Urinary bladder (tissue), 4 donors: ENCODE data around the gene TCIRG1. TPM values are rescaled to one million over a fixed set of nuclear protein-coding genes. Genes with fewer than 3 reads are reported as not detected.

Experiments used
- DNase-seq: peaks from one replicate; pipeline ENCODE4 v3.0.0-alpha.2; 2015; ENCODE audit errors: extremely low spot score
- H3K27ac ChIP-seq: one replicate; pipeline ENCODE4 v1.5.1; 2013; ENCODE audit warnings: low read depth, mild to moderate bottlenecking, moderate library complexity
- H3K36me3 ChIP-seq: one replicate; pipeline ENCODE4 v1.6.1; 2013; ENCODE audit warnings: mild to moderate bottlenecking, moderate library complexity; ENCODE audit not compliant: insufficient read depth
- H3K4me1 ChIP-seq: one replicate; pipeline ENCODE4 v1.6.1; 2013; ENCODE audit warnings: mild to moderate bottlenecking, moderate library complexity; ENCODE audit not compliant: insufficient read depth
- H3K4me3 ChIP-seq: one replicate; pipeline ENCODE4 v1.5.1; 2013; ENCODE audit warnings: low read depth, low read length
- WGBS: extraction: QIAGEN DNeasy Blood & Tissue Kit; methylation state at CpG from one replicate; pipeline ENCODE4 v1.1.7; 2013; 5-methylcytosine and 5-hydroxymethylcytosine counted together
- polyA plus RNA-seq: library from polyadenylated mRNA; stranded (reverse); fragments of 200-250 nt; gene quantifications from one replicate; pipeline ENCODE4 v1.2.3, GENCODE V29; 2013
- total RNA-seq: library from RNA; depleted of rRNA; stranded (reverse); fragments of >200 nt; gene quantifications from one replicate; pipeline ENCODE4 v1.2.3, GENCODE V29; 2014
- donor health status: healthy with polysubstance abuse.
- donor health status: healthy.

TCIRG1 gene
- total and polyA plus RNA-seq, 2 donors, result 43.4 to 108 TPM

DNA sequence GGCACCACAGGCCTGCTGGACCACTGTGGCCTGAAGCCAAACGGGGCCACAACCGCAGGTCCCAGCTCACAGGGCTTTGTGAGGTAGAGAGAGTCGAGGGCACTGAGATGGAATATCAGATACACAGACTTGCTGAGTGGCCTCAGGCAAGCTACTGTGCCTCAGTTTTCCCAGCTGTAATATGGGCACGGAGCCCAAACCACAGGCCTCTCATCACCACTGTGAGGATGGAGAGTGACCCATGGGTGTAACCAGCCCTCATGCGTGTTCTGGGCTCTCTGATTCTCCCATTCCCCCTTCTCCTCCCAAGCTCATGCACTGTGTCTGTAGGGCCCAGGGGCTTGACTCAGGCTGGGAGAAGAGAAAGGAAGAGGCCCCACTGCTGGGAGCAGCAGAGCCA is 39.1 kb upstream of the TCIRG1 start:
- Histone ChIP-seq H3K27ac (no peak overlapping the region), H3K36me3 (no peaks in the 10 kb centered on the region), H3K4me3 (no peak overlapping the region), H3K4me1 (no peaks in the 10 kb centered on the region)
- WGBS, result 95% methylated on average over 5 of the region's 5 CpGs
- DNase-seq, result no peak

- DNase-seq, result no peak
- H3K27ac ChIP-seq, result no peak overlapping the region
- 72% methylated on average over 9 of the region's 9 CpGs for WGBS
These were observed 36.3 kb upstream of the TCIRG1 start for GRCh38 chr11:68002575-68002937.

DNA sequence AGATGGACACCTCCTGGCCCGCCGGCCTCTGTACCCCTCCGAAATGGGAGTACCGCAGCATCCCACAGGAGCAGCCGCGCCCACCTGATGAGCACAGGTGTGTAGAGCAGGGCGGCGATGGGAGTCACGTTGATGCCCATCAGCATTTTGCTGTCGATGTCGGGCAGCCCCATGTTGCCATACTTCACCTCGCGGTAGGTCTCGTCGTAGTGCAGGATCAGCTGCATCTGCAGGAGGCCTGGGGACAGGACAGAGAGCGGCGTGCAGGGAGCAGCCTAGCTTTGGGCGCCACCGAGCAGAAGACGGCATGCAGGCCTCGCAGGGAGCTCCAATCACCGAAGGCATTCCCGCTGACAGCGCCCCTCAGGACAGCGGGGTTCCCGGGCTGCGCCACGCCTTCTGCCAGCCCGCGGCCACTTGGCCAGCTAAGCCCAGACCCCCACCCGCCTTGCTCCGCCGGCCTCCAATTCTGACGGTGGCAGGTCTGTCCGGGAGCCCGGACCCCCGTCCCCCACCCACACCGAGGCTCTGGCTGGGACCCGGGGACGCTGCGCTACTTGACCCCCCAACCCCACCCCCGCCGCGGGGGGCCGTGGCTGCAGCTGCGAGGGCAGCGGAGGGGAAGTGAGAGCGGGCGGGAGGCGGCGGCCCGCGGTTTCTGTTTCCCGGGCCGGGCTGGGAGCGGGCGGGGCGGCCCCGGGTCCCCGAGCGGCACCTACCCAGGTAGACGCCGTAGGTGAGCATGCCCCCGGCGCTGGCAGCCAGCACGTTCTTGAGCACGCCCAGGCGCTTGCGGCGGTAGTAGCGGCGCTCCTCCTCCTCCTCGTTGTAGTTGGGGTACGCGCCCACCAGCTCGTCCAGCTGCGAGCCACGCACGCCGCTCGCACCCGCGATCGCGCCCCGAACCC is 35.6 kb upstream of the TCIRG1 start:
- peak overlapping the region; percentile 78 for H3K4me3 ChIP-seq
- WGBS, result 15% methylated on average over 83 of the region's 86 CpGs
- no peaks in the 10 kb centered on the region for H3K36me3 ChIP-seq
- no peaks in the 10 kb centered on the region for H3K4me1 ChIP-seq
- peak overlapping the region; percentile 51 for H3K27ac ChIP-seq
- DNase-seq, result no peak

More at GRCh38 chr11:68002575-68002937, 36.3 kb upstream of the TCIRG1 start:
- H3K4me3 ChIP-seq, result no peak overlapping the region
- no peaks in the 10 kb centered on the region for H3K4me1 ChIP-seq
- H3K36me3 ChIP-seq, result no peaks in the 10 kb centered on the region

GRCh38 chr11:68003846-68004550 is 34.8 kb upstream of the TCIRG1 start, which contains the start of gene UNC93B1:
TSS of gene UNC93B1 (minus strand) at chr11:68004097. CDS start at chr11:68004043, 54 bp downstream.
- 3% methylated on average over 64 of the region's 64 CpGs for WGBS
- Histone ChIP-seq H3K27ac (peak within 1 kb of the TSS; percentile 51), H3K36me3 (no peaks in the 10 kb centered on the region)

GRCh38 chr11:68004551-68005335 is 34.1 kb upstream of the TCIRG1 start:
- no peak overlapping the region for H3K27ac ChIP-seq

More at GRCh38 chr11:68003846-68004550, 34.8 kb upstream of the TCIRG1 start, which contains the start of gene UNC93B1:
- Histone ChIP-seq H3K4me1 (no peaks in the 10 kb centered on the region), H3K4me3 (peak within 1 kb of the TSS; percentile 78)
- DNase-seq, result no peak

DNA sequence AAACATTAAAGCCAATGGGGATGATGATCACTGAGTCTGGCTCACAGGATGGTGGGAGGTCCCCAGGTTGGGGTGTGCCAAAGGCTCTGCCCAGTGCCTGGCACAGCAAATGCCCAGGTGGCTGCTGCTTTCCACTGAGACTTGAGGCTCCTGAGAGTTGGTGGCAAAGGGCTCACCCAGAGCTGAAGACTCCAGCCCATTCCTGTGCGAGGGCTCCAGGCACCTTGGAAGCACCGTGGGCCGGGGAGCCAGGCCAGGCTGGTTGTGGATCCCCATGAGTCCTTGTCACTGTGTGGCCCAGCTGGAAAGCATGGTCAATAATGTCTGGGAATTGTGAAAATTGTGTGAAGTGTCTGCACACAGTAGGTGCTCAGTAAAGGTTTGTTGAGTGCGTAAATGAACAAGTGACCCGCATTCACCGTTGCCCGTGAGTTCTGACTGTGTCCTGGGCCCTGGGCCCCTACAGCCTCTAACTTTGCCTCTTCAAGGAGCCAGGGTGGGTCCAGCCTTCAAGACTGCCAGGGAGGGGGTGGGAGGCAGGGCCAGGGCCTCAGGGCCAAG is 32.1 kb upstream of the TCIRG1 start:
- DNase-seq, result no peak
- no peaks in the 10 kb centered on the region for H3K4me1 ChIP-seq
- WGBS, result 96% methylated on average over 7 of the region's 7 CpGs
- no peaks in the 10 kb centered on the region for H3K36me3 ChIP-seq
- H3K4me3 ChIP-seq, result no peak overlapping the region
- H3K27ac ChIP-seq, result no peak overlapping the region

More at GRCh38 chr11:68004551-68005335, 34.1 kb upstream of the TCIRG1 start:
- Histone ChIP-seq H3K36me3 (no peaks in the 10 kb centered on the region), H3K4me3 (no peak overlapping the region), H3K4me1 (no peaks in the 10 kb centered on the region)
- 76% methylated on average over 14 of the region's 14 CpGs for WGBS
- DNase-seq, result no peak

- no peak overlapping the region for H3K4me3 ChIP-seq
- 90% methylated on average over 16 of the region's 16 CpGs for WGBS
- no peak for DNase-seq
- no peaks in the 10 kb centered on the region for H3K36me3 ChIP-seq
- no peak overlapping the region for H3K27ac ChIP-seq
- no peaks in the 10 kb centered on the region for H3K4me1 ChIP-seq
These were observed 31.1 kb upstream of the TCIRG1 start for GRCh38 chr11:68007498-68008380.

DNA sequence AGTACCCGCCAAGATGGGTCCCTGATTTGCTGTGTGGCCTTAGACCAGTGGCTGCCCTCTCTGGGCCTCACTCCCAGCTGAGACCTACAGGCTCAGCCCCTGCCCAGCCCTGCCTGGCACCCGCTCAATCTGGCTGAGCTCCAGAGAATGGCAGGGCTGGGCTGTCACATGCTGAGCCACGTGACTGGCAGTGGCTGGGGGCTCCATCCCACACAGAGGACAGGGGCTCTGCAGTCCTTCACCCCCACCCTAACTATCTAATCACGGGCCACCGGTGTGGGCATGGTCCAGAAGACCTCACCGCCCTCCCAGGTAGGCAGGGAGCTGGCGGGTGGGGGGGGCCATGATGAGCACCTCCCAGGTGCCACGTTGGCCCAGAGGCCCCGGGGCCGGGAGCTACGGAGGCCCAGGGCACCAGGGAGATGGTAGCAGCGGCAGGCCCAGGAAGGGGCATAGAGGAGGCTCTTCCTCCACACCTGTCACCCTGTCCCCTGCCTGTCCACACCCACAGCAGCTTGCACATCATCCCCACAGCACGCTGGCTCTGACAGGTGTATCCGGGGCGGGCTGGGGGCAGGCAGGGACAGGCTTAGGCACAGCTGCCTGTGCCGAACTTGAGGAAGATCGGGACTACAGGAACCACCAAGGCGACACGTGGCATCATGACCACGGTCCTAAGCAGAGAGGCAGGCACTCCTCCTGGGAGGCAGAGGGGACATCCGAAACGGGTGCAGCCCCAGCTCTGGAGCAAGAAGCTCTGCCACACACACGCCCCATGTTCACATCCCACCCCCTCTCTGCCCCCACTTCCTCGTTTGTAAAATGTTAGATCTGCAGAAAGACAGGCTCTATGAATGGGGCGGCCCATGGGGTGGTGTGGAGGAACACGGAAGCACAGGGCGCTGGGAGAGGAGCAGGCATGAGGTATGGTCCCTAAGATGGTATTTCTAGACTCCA is 30.2 kb upstream of the TCIRG1 start:
- no peaks in the 10 kb centered on the region for H3K4me1 ChIP-seq
- H3K4me3 ChIP-seq, result no peak overlapping the region
- no peaks in the 10 kb centered on the region for H3K36me3 ChIP-seq
- H3K27ac ChIP-seq, result peak overlapping the region; percentile 14
- 74% methylated on average over 27 of the region's 27 CpGs for WGBS
- DNase-seq, result no peak

DNA sequence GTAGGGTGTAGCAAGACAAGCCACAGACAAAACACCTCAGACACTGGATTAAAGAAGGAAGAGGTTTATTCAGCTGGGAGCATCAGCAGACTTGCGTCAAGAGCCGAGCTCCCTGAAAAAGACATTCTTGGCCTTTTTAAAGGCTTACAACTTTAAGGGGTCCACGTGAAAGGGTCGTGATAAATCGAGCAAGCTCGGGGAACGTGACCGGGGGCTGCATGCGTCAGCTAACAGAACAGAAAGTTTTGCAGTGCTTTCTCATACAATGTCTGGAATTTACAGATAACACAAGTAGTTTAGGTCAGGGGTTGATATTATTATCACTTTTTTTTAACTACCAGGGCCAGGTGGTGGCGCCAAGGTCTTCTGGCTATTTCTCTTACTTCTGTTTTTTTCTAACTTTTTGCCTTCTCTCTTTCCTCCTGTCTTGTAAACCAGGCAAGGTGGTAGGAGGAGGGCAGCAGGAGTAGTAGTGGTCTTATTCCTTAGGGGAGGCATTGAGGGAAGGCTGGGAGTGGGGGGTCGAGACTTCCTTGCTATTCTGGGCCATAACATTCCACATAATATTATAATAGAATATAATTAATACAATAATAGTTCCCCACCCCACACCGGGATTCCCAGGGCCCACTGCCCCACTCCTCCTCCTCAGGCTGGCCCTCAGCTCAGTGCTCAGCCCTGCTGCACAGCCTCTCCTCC is 29.3 kb upstream of the TCIRG1 start:
- no peak for DNase-seq
- Histone ChIP-seq H3K27ac (peak overlapping the region; percentile 84), H3K36me3 (no peaks in the 10 kb centered on the region), H3K4me3 (no peak overlapping the region), H3K4me1 (no peaks in the 10 kb centered on the region)
- WGBS, result 55% methylated on average over 12 of the region's 12 CpGs

DNA sequence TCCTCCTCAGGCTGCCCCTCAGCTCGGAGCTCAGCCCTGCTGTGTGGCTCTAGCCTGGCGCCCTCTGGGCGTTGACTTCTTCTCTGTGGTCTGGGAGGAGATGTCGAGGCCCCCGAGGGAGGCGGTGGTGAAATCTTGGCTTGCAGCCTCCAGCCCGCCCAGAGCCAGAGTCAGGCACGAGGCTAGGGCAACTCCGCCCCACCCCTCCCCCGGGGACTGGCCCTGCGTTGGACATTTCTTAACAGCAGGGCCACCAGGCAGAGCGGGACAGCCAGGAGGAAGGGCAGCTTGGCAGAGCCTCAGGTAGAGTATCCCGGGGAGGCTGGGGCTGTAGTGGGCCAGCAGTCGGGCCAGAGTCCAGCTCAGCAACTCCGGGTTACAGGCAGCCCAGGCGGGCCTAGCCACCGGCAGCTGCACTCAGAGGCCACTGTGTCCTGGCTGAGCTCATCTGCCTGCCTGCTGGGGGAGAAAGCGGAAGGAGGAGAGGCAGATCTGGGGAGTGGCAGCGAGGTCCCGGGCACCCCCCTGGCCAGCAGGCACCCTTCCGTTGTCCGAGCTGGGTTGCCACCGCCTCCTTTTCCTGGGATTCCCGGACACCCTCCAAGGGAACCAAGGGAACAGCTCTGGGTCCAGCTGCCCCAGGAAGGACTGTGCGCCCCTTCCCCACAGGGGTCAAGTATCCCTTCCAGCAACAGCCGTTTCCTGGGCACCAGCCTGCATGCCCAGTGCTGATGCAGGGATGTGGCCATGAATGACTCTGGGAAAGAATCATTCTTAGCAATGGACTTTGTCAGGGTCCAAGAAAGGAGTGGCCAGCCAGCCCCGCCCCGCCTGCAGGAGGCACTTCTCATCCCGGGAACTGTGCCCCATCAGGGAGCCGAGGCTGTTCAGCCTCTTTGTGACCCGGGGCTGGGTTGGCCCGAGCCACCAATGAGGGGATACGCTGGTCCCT is 28.5 kb upstream of the TCIRG1 start, which contains the start of gene ALDH3B1:
Gene ALDH3B1, plus strand, starts transcription at position 238 of the 952 bp plus-strand sequence. CDS start 4,971 bp downstream, outside the sequence.
- peak within 1 kb of the TSS; percentile 84 for H3K27ac ChIP-seq
- 12% methylated on average over 33 of the region's 33 CpGs for WGBS
- no peaks in the 10 kb centered on the region for H3K4me1 ChIP-seq
- H3K4me3 ChIP-seq, result peak within 1 kb of the TSS; percentile 11
- no peaks in the 10 kb centered on the region for H3K36me3 ChIP-seq
- no peak for DNase-seq
